ENCODE results near the gene MAPK10.

- TF ChIP-seq CTCF (IDR thresholded peaks at IDR 0.05) (no peak), POLR2AphosphoS5 (IDR thresholded peaks at IDR 0.05; ENCODE audit: insufficient read depth in 1 of 2, low read depth in 1 of 2) (no peak), POLR2A (IDR thresholded peaks at IDR 0.05) (no peak)
Observed at GRCh38 chr4:86132468-86132867, 227.4 kb downstream of the MAPK10 start.
